ENCODE data around the gene NRBF2. TPM values are rescaled to one million over a fixed set of nuclear protein-coding genes. Genes with fewer than 3 reads are reported as not detected.
"Not testable (repeated sequence)": the region's sequence is repeated elsewhere in the genome, so short reads cannot be mapped to it uniquely, and the experiment has no call there.

NRBF2 gene
- total RNA-seq, 2 donors from 2014 or later: 15.4 to 15.8 TPM

GRCh38 chr10:63115732-63116383 is 17.3 kb upstream of the NRBF2 start:
- intact Hi-C loops (cut with DNase I): no loop called here
- DNase-seq (ENCODE audit: low spot score): peak; percentile 92

GRCh38 chr10:63116452-63117072 is 16.6 kb upstream of the NRBF2 start:
- no peak for DNase-seq (ENCODE audit: low spot score)
- intact Hi-C loops (cut with DNase I): no loop called here

- no peak for DNase-seq (ENCODE audit: low spot score)
- intact Hi-C loops (cut with DNase I): no loop called here
These were observed 14.1 kb upstream of the NRBF2 start for GRCh38 chr10:63119041-63119440.

GRCh38 chr10:63120554-63120953 is 12.6 kb upstream of the NRBF2 start:
- intact Hi-C loops (cut with DNase I): no loop called here

GRCh38 chr10:63123727-63124362 is 9.3 kb upstream of the NRBF2 start:
- DNase-seq (ENCODE audit: low spot score): no peak
- intact Hi-C loops (cut with DNase I): no loop called here

More at GRCh38 chr10:63120554-63120953, 12.6 kb upstream of the NRBF2 start:
- DNase-seq (ENCODE audit: low spot score): no peak

GRCh38 chr10:63125459-63125858 is 7.7 kb upstream of the NRBF2 start:
- no peak for DNase-seq (ENCODE audit: low spot score)
- intact Hi-C loops (cut with DNase I): no loop called here

- intact Hi-C loops (cut with DNase I): no loop called here
- DNase-seq (ENCODE audit: low spot score): no peak
These were observed 4.7 kb upstream of the NRBF2 start for GRCh38 chr10:63128443-63128842.

- DNase-seq (ENCODE audit: low spot score): no peak
- intact Hi-C loops (cut with DNase I): no loop called here
These were observed 3.2 kb upstream of the NRBF2 start for GRCh38 chr10:63129888-63130287.

- DNase-seq (ENCODE audit: low spot score): no peak
- intact Hi-C loops (cut with DNase I): no loop called here
These were observed 475 bp upstream of the NRBF2 start for GRCh38 chr10:63132651-63133055.

- intact Hi-C loops (cut with DNase I): no loop called here
These were observed 861 bp downstream of the NRBF2 start for GRCh38 chr10:63133821-63134557.

GRCh38 chr10:63137306-63137705 is 4.2 kb downstream of the NRBF2 start:
- intact Hi-C loops (cut with DNase I): no loop called here
- DNase-seq (ENCODE audit: low spot score): no peak

More at GRCh38 chr10:63133821-63134557, 861 bp downstream of the NRBF2 start:
- no peak for DNase-seq (ENCODE audit: low spot score)

GRCh38 chr10:63140077-63140476 is 6.9 kb downstream of the NRBF2 start:
- DNase-seq (ENCODE audit: low spot score): no peak
- intact Hi-C loops (cut with DNase I): no loop called here

GRCh38 chr10:63142136-63142535 is 9.0 kb downstream of the NRBF2 start:
- intact Hi-C loops (cut with DNase I): no loop called here
- no peak for DNase-seq (ENCODE audit: low spot score)

- intact Hi-C loops (cut with DNase I): no loop called here
- DNase-seq (ENCODE audit: low spot score): no peak
These were observed 10.9 kb downstream of the NRBF2 start for GRCh38 chr10:63143987-63144386.

GRCh38 chr10:63145782-63146181 is 12.7 kb downstream of the NRBF2 start:
- DNase-seq (ENCODE audit: low spot score): no peak
- intact Hi-C loops (cut with DNase I): no loop called here

GRCh38 chr10:63146503-63146902 is 13.4 kb downstream of the NRBF2 start:
- intact Hi-C loops (cut with DNase I): no loop called here
- DNase-seq (ENCODE audit: low spot score): no peak

GRCh38 chr10:63150745-63151144 is 17.6 kb downstream of the NRBF2 start:
- intact Hi-C loops (cut with DNase I): loop anchor here (10.0 kb wide), 2 partner anchors 556 to 566 kb away; no protein-coding TSS in a partner anchor

GRCh38 chr10:63153868-63154545 is 20.9 kb downstream of the NRBF2 start:
- intact Hi-C loops (cut with DNase I): loop anchor here (10.0 kb wide), 2 partner anchors 559 to 569 kb away; no protein-coding TSS in a partner anchor
- not testable (repeated sequence) for DNase-seq (ENCODE audit: low spot score)

More at GRCh38 chr10:63150745-63151144, 17.6 kb downstream of the NRBF2 start:
- no peak for DNase-seq (ENCODE audit: low spot score)
